Measurements from ENCODE around the gene EGFR. TPM values are rescaled to one million over a fixed set of nuclear protein-coding genes. Genes with fewer than 3 reads are reported as not detected.

The EGFR gene
- total RNA-seq, 6 experiments from 2014 or later, result 59.3 to 127 (median 93.7) TPM

GRCh38 chr7:55122263-55122662, 103.4 kb downstream of the EGFR start:
- Histone ChIP-seq H3K9me3 (no peaks in the 10 kb centered on the region), H3K27ac (peak overlapping the region; percentile 83 to 95 (median 89)), H3K4me1 (peaks cover 0 to 33% (median 9%) of the 10 kb centered on the region in 4 donors), H3K36me3 (no peaks in the 10 kb centered on the region), H3K4me3 (no peak overlapping the region), H3K27me3 (no peaks in the 10 kb centered on the region)
- ATAC-seq, result no peak
- TF ChIP-seq, protein P1, sequence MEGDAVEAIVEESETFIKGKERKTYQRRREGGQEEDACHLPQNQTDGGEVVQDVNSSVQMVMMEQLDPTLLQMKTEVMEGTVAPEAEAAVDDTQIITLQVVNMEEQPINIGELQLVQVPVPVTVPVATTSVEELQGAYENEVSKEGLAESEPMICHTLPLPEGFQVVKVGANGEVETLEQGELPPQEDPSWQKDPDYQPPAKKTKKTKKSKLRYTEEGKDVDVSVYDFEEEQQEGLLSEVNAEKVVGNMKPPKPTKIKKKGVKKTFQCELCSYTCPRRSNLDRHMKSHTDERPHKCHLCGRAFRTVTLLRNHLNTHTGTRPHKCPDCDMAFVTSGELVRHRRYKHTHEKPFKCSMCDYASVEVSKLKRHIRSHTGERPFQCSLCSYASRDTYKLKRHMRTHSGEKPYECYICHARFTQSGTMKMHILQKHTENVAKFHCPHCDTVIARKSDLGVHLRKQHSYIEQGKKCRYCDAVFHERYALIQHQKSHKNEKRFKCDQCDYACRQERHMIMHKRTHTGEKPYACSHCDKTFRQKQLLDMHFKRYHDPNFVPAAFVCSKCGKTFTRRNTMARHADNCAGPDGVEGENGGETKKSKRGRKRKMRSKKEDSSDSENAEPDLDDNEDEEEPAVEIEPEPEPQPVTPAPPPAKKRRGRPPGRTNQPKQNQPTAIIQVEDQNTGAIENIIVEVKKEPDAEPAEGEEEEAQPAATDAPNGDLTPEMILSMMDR (IDR thresholded peaks at IDR 0.05), result no peak
- no peak for TF ChIP-seq POLR2A (IDR thresholded peaks at IDR 0.05)
- 0% methylated on average over 1 of the region's 7 CpGs for WGBS (ENCODE audit: insufficient coverage, low coverage, low lambda C conversion rate, missing lambda C conversion rate)
- intact Hi-C loops (cut with DNase I), result no loop called here
- no peak for DNase-seq

DNA sequence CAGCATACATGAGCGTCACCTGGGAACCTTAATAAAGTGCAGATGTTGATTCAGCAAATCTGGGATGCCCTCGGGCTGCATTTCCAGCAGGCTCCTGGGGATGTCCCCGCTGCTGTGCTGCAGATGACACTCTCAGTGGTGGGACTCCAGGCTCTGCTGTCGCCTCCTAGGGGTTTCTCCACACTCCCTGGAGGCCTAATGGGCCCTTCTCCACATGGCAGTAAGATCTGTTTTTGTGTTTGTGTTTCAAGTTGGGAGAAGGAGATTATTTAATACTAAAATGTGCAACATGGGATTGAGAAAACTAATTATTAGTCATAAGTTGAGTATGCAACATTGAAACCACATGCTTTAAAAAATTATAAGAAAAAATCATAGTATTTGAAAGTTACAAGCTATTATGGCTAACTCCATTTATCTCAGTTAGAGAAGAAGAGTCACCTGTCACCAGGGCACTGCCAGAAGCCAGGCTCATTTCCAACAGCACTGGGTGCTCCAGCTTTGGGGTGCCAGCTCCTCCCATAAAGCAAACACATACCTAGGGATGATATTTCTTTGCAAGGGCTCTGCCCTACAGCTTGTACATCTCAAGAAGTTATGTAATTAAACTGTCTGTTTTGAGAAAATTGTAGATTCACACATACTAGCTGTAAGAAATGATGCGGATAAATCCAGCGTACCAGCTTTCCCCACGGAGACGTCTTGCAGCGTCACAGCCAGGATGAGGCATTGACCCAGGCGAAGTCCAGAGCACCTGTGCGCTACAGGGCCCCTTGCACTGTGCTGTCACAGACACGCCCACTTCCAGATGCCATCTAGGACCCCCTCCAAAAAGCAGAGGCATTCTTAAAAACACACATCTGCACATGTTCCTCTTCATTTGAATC, 106.4 kb downstream of the EGFR start:
- H3K4me3 ChIP-seq, result no peak overlapping the region
- TF ChIP-seq POLR2A (IDR thresholded peaks at IDR 0.05), result no peak
- TF ChIP-seq, protein P1 (IDR thresholded peaks at IDR 0.05), result no peak
- ATAC-seq (no peak), DNase-seq (no peak)
- intact Hi-C loops (cut with DNase I), result no loop called here
- WGBS (ENCODE audit: insufficient coverage, low coverage, low lambda C conversion rate, missing lambda C conversion rate), result 96% methylated on average over 10 of the region's 12 CpGs
- no peaks in the 10 kb centered on the region for H3K27me3 ChIP-seq
- H3K27ac ChIP-seq, result no peak overlapping the region
- peaks cover 0 to 32% (median 5%) of the 10 kb centered on the region in 4 donors for H3K4me1 ChIP-seq
- no peaks in the 10 kb centered on the region for H3K9me3 ChIP-seq
- H3K36me3 ChIP-seq, result no peaks in the 10 kb centered on the region

DNA sequence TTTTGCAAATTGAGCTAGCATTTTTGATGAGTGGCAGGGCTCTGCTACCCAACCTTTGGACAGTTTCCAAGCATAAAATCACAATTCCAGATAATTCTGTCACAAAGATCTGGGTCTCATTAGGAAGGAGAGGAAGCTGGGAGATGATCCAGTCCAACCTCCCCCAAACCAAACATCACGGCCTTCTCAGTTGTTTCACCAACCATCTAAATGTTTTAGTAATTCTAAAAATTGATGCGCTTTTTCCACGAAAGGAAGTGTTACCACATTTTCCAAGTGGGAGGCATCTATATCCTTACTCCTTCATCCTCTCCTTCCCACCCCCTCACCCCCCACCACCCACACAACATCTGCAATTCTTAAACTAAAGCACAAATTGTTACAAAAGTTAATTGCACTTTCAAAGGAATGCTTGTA, 108.3 kb downstream of the EGFR start:
- Histone ChIP-seq H3K27me3 (no peaks in the 10 kb centered on the region), H3K4me3 (no peak overlapping the region), H3K4me1 (peaks cover 0 to 21% (median 0%) of the 10 kb centered on the region in 4 donors), H3K9me3 (no peaks in the 10 kb centered on the region), H3K27ac (peak overlapping the region in 1 of 3 donors; percentile 22), H3K36me3 (no peaks in the 10 kb centered on the region)
- TF ChIP-seq, protein P1 (IDR thresholded peaks at IDR 0.05), result no peak
- no peak for TF ChIP-seq POLR2A (IDR thresholded peaks at IDR 0.05)
- DNase-seq (no peak), ATAC-seq (no peak)
- WGBS (ENCODE audit: insufficient coverage, low coverage, low lambda C conversion rate, missing lambda C conversion rate), result 85% methylated on average over 3 of the region's 3 CpGs
- intact Hi-C loops (cut with DNase I), result no loop called here

DNA sequence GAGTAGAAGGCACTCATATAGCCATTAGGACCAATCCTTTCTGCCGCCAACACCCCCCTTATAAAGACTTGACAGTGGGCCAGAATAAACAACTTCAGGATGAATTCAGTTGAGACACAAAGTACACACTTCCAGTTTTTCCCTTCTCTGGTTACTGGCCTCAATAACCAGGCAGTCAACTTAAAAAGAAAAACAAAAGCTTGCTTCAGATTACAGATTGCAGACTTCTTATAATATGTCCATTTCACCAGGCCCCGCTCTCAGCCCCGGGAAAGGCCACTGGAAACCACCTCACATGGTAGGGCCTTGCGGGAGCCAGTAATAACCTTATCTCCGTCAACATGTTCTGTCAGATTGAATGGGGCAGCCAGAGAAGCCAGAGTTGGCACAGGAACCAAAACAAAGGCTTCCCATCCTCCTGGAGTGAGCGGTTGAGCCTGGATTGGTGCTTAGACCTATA, 108.8 kb downstream of the EGFR start:
- Histone ChIP-seq H3K4me1 (peaks cover 0 to 18% (median 0%) of the 10 kb centered on the region in 4 donors), H3K36me3 (no peaks in the 10 kb centered on the region), H3K4me3 (no peak overlapping the region), H3K27ac (peak overlapping the region in 2 of 3 donors; percentile 13 to 22), H3K9me3 (no peaks in the 10 kb centered on the region), H3K27me3 (no peaks in the 10 kb centered on the region)
- intact Hi-C loops (cut with DNase I), result no loop called here
- WGBS (ENCODE audit: insufficient coverage, low coverage, low lambda C conversion rate, missing lambda C conversion rate), result 27% methylated on average over 4 of the region's 6 CpGs
- TF ChIP-seq POLR2A (IDR thresholded peaks at IDR 0.05), result no peak
- TF ChIP-seq, protein P1 (IDR thresholded peaks at IDR 0.05), result no peak
- ATAC-seq, result peak in 2 of 4 donors; percentile 16 to 41
- DNase-seq, result no peak

Measured in right lobe of liver (tissue), 6 donors.